K562 (cell line): Measurements from ENCODE around the gene CYP46A1. TPM values are rescaled to one million over a fixed set of nuclear protein-coding genes. Genes with fewer than 3 reads are reported as not detected.

Experiments used
- ATAC-seq: fragments of 200-7000 bp; cut with Tn5 transposase; 3 replicates; pipeline ENCODE4 v1.9.1; 2020; ENCODE audit warnings: moderate library complexity
- BruUV-seq: library from RNA; stranded (reverse); fragments of 400-500 nt; replicated peaks from 2 replicates; lab custom pipeline; 2021; lab: Mats Ljungman, UMichigan
- CTCF ChIA-PET: fragments of 300-600 bp; formaldehyde crosslinking; extraction: SDS; loops from one replicate; lab custom pipeline; 2021; ENCODE audit warnings: low intra/inter-chr PET ratio; lab: Yijun Ruan, JAX
- POLR2A ChIA-PET: fragments of 300-600, 350-650 bp; sonication (Branson Sonifier 250); formaldehyde crosslinking; extraction: SDS; loops from one replicate; lab custom pipeline; 2021; ENCODE audit warnings: antibody characterized with exemption, inconsistent platforms; lab: Yijun Ruan, JAX
- DNase-seq, 4 experiments: peaks; one replicate each; pipeline versions ENCODE4 v3.0.0 to v3.0.0-alpha.2; 2011 to 2018; ENCODE audit warnings: low spot score in 3 of 4, mixed read lengths in 3 of 4; ENCODE audit errors: extremely low read depth in 1 of 4
- FAIRE-seq: peaks from 2 replicates; lab custom pipeline; 2011; peaks lifted over from hg19 to GRCh38; lab: Jason Lieb, UNC
- H2AFZ ChIP-seq: 2 replicates; pipeline ENCODE4 v1.6.0; 2011; ENCODE audit warnings: low read depth, low read length, control low read depth, inconsistent platforms
- H3K27ac ChIP-seq: fragments of 200-600 bp; 3 replicates; pipeline ENCODE4 v1.8.0; 2011; ENCODE audit warnings: low read depth, mild to moderate bottlenecking, control low read depth, inconsistent platforms, low read length, moderate library complexity, mixed read lengths; ENCODE audit errors: extremely low read depth
- H3K27me3 ChIP-seq, 2 experiments: fragments of 300-600 bp in 1 of 2; 2 replicates in 1 of 2; 3 replicates in 1 of 2; pipeline versions ENCODE4 v1.6.0 to v1.8.0; 2011; ENCODE audit warnings: inconsistent platforms in 2 of 2, low read length in 2 of 2, mild to moderate bottlenecking in 1 of 2, mixed read lengths in 1 of 2, moderate library complexity in 1 of 2; ENCODE audit not compliant: control insufficient read depth in 2 of 2, insufficient read depth in 2 of 2
- H3K36me3 ChIP-seq: fragments of 300-600 bp; 3 replicates; pipeline ENCODE4 v1.8.0; 2011; ENCODE audit warnings: mild to moderate bottlenecking, low read length, inconsistent platforms; ENCODE audit not compliant: control insufficient read depth, insufficient read depth
- H3K4me1 ChIP-seq, 2 experiments: fragments of 200-600 bp in 1 of 2; replicated peaks in 1 of 2; 2 replicates in 1 of 2; 3 replicates in 1 of 2; pipeline versions ENCODE4 v1.5.1 to v1.8.0; 2011; ENCODE audit warnings: inconsistent platforms in 2 of 2, low read length in 2 of 2, mild to moderate bottlenecking in 1 of 2, mixed read lengths in 1 of 2, moderate library complexity in 1 of 2; ENCODE audit not compliant: control insufficient read depth in 2 of 2, insufficient read depth in 2 of 2
- H3K4me2 ChIP-seq: 2 replicates; pipeline ENCODE4 v1.6.1; 2011; ENCODE audit warnings: low read length, control low read depth, inconsistent platforms, mixed read lengths; ENCODE audit not compliant: insufficient read depth
- H3K4me3 ChIP-seq: fragments of 200-600 bp; sonication (generic), shearing (Covaris generic); 2 replicates; pipeline ENCODE4 v1.5.1; 2016; ENCODE audit warnings: control low read depth, inconsistent platforms
- H3K79me2 ChIP-seq: fragments of 200-600 bp; 3 replicates; pipeline ENCODE4 v1.8.0; 2011; ENCODE audit warnings: low read length, inconsistent platforms; ENCODE audit not compliant: control insufficient read depth, insufficient read depth
- H3K9ac ChIP-seq, 2 experiments: 2 replicates each; pipeline versions ENCODE4 v1.6.0 to v1.6.1; 2011; ENCODE audit warnings: low read depth in 2 of 2, low read length in 2 of 2, control low read depth in 1 of 2, inconsistent platforms in 1 of 2, mild to moderate bottlenecking in 1 of 2, mixed read lengths in 1 of 2; ENCODE audit not compliant: insufficient read depth in 1 of 2
- H3K9me1 ChIP-seq: one replicate; pipeline ENCODE4 v1.6.0; 2011; ENCODE audit warnings: inconsistent platforms, mild to moderate bottlenecking, low read length, moderate library complexity; ENCODE audit not compliant: control insufficient read depth, insufficient read depth
- H3K9me3 ChIP-seq: replicated peaks from 2 replicates; pipeline ENCODE4 v1.5.1; 2011; ENCODE audit warnings: low read depth, low read length, inconsistent platforms; ENCODE audit not compliant: control insufficient read depth, insufficient read depth
- H4K20me1 ChIP-seq: replicated peaks from 2 replicates; pipeline ENCODE4 v1.6.1; 2011; ENCODE audit warnings: low read length, inconsistent platforms, mixed read lengths; ENCODE audit not compliant: control insufficient read depth, insufficient read depth
- BRD9 ChIP-seq: fragments of 450-650 bp; IDR thresholded peaks from 2 replicates; pipeline ENCODE4 v1.6.1; 2018; ENCODE audit warnings: low read depth; ENCODE audit not compliant: partially characterized antibody
- CCAR2 ChIP-seq: fragments of 200-400 bp; formaldehyde crosslinking; IDR thresholded peaks from 2 replicates; pipeline ENCODE4 v1.6.1; 2017; ENCODE audit warnings: mild to moderate bottlenecking, low read depth, low read length
- GTF2A2 ChIP-seq: IDR thresholded peaks from 2 replicates; pipeline ENCODE4 v1.6.1; 2016; ENCODE audit warnings: mild to moderate bottlenecking, missing genetic modification characterization, missing compliant biosample characterization
- LCOR ChIP-seq: sonication (generic); formaldehyde crosslinking; IDR thresholded peaks from 2 replicates; pipeline ENCODE4 v1.8.0; 2022; ENCODE audit warnings: mild to moderate bottlenecking, missing genetic modification reagents
- NEUROD1 ChIP-seq: fragments of 150-350 bp; IDR thresholded peaks from 2 replicates; pipeline ENCODE4 v1.6.1; 2014; ENCODE audit warnings: borderline replicate concordance, low read length, low read depth; ENCODE audit not compliant: partially characterized antibody
- NR0B1 ChIP-seq: fragments of 450-650 bp; IDR thresholded peaks from one replicate; pipeline ENCODE4 v1.6.1; 2018; ENCODE audit warnings: mild to moderate bottlenecking, moderate library complexity; ENCODE audit not compliant: partially characterized antibody
- NR2C1 ChIP-seq, 2 experiments: fragments of 450-650 bp; IDR thresholded peaks; 2 replicates each; pipeline ENCODE4 v1.6.1; 2017; ENCODE audit warnings: mild to moderate bottlenecking in 2 of 2, antibody characterized with exemption in 1 of 2, inconsistent platforms in 1 of 2, missing compliant biosample characterization in 1 of 2, missing genetic modification characterization in 1 of 2
- POLR2B ChIP-seq: fragments of 450-650 bp; IDR thresholded peaks from 2 replicates; pipeline ENCODE4 v1.6.1; 2018; ENCODE audit warnings: low read depth; ENCODE audit not compliant: partially characterized antibody
- THRA ChIP-seq: fragments of 450-650 bp; IDR thresholded peaks from 2 replicates; pipeline ENCODE4 v1.6.1; 2017; ENCODE audit warnings: mild to moderate bottlenecking, moderate library complexity
- ZNF347 ChIP-seq: fragments of 450-650 bp; formaldehyde crosslinking; IDR thresholded peaks from 2 replicates; pipeline ENCODE4 v1.4.0; 2020; ENCODE audit warnings: low read depth, mild to moderate bottlenecking, moderate library complexity
- ZNF644 ChIP-seq: fragments of 200-800 bp; sonication (Bioruptor generic); IDR thresholded peaks from 2 replicates; pipeline ENCODE4 v1.6.1; 2016; ENCODE audit warnings: low read depth, missing genetic modification characterization, missing compliant biosample characterization
- ZNF75A ChIP-seq: fragments of 450-650 bp; formaldehyde crosslinking; IDR thresholded peaks from 2 replicates; pipeline ENCODE4 v1.4.0; 2020; ENCODE audit warnings: mild to moderate bottlenecking
- WGBS: fragments of 100-300 bp; shearing (Covaris generic); methylation state at CpG from one replicate; pipeline ENCODE4 v1.1.6; 2016; ENCODE audit warnings: low coverage, mixed read lengths; ENCODE audit not compliant: insufficient coverage; ENCODE audit errors: missing lambda C conversion rate; 5-methylcytosine and 5-hydroxymethylcytosine counted together
- in situ Hi-C: fragments of 300-500 bp; cut with MboI; formaldehyde crosslinking; loops from 4 replicates; pipeline ENCODE4 v1.15.0; 2018; ENCODE audit warnings: inconsistent platforms, mixed read lengths
- intact Hi-C: fragments of 100-400 bp; cut with micrococcal nuclease; formaldehyde crosslinking; loops from 2 replicates; pipeline ENCODE4 v1.14.2; 2022
- polyA plus RNA-seq, 8 experiments: library from polyadenylated mRNA; depleted of rRNA in 4 of 8; stranded (reverse) in 5 of 8; unstranded in 3 of 8; fragments of >200 nt; fragmentation: Nextera tagmentation in 2 of 8; fragmentation: Illumina TruSeq in 1 of 8; extraction: Ambion mirVana in 2 of 8; extraction: Trizol in 1 of 8; gene quantifications; 2 replicates each; pipeline versions ENCODE4 v1.2.1 to v1.2.3, GENCODE V29; 2011 to 2014; ENCODE audit warnings: inconsistent platforms in 1 of 8, missing spikeins in 1 of 8
- total RNA-seq, 7 experiments: library from RNA; depleted of rRNA in 6 of 7; stranded (reverse); fragments of >200 nt in 6 of 7; fragmentation: Illumina TruSeq in 2 of 7; extraction: Trizol in 2 of 7; gene quantifications; 2 replicates each; pipeline versions ENCODE4 v1.2.1 to v1.2.3, GENCODE V29; 2011 to 2021; ENCODE audit warnings: low replicate concordance in 1 of 7
- TF ChIP-seq, protein P1 (sequence below): fragments of 450-650 bp; IDR thresholded peaks from 2 replicates; pipeline ENCODE4 v1.6.1; 2016; ENCODE audit warnings: antibody characterized with exemption
- TF ChIP-seq, protein P2 (sequence below): fragments of 200-800 bp; sonication (Bioruptor generic); IDR thresholded peaks from 2 replicates; pipeline ENCODE4 v1.6.1; 2017; ENCODE audit warnings: missing genetic modification characterization, missing compliant biosample characterization
- TF ChIP-seq, protein P3 (sequence below): fragments of 250-450 bp; sonication (Bioruptor Pico); IDR thresholded peaks from 2 replicates; pipeline ENCODE4 v1.4.0; 2020

Gene CYP46A1
- total and polyA plus RNA-seq, 9 of the 15 experiments (the other 6 are each of a cell fraction or from before 2014, with no cell fraction given), result not detected

- ChIA-PET CTCF (no interaction called here), POLR2A (no interaction called here)
- no peak overlapping the region for H3K9ac ChIP-seq
- H3K27ac ChIP-seq, result no peak overlapping the region
- no peak for TF ChIP-seq GTF2A2 (tag)
- no peak for TF ChIP-seq NR0B1
- TF ChIP-seq, protein P1, sequence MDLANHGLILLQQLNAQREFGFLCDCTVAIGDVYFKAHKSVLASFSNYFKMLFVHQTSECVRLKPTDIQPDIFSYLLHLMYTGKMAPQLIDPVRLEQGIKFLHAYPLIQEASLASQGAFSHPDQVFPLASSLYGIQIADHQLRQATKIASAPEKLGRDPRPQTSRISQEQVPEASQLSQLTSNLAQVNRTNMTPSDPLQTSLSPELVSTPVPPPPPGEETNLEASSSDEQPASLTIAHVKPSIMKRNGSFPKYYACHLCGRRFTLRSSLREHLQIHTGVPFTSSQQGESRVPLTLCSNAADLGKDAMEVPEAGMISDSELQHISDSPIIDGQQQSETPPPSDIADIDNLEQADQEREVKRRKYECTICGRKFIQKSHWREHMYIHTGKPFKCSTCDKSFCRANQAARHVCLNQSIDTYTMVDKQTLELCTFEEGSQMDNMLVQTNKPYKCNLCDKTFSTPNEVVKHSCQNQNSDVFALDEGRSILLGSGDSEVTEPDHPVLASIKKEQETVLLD, result no peak
- no peak for TF ChIP-seq NEUROD1
- TF ChIP-seq, protein P2, sequence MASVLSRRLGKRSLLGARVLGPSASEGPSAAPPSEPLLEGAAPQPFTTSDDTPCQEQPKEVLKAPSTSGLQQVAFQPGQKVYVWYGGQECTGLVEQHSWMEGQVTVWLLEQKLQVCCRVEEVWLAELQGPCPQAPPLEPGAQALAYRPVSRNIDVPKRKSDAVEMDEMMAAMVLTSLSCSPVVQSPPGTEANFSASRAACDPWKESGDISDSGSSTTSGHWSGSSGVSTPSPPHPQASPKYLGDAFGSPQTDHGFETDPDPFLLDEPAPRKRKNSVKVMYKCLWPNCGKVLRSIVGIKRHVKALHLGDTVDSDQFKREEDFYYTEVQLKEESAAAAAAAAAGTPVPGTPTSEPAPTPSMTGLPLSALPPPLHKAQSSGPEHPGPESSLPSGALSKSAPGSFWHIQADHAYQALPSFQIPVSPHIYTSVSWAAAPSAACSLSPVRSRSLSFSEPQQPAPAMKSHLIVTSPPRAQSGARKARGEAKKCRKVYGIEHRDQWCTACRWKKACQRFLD (CRISPR knock-in tag), result no peak
- TF ChIP-seq CCAR2, result no peak
- no peak for TF ChIP-seq LCOR (CRISPR knock-in tag)
- no peak for TF ChIP-seq POLR2B
- no peak for TF ChIP-seq ZNF347
- TF ChIP-seq ZNF75A, result no peak
- TF ChIP-seq NR2C1 (IDR thresholded peaks at IDR 0.05), result no peak
- no peak for TF ChIP-seq NR2C1 (tag; IDR thresholded peaks at IDR 0.05)
- no peak for TF ChIP-seq ZNF644 (tag)
- TF ChIP-seq, protein P3, sequence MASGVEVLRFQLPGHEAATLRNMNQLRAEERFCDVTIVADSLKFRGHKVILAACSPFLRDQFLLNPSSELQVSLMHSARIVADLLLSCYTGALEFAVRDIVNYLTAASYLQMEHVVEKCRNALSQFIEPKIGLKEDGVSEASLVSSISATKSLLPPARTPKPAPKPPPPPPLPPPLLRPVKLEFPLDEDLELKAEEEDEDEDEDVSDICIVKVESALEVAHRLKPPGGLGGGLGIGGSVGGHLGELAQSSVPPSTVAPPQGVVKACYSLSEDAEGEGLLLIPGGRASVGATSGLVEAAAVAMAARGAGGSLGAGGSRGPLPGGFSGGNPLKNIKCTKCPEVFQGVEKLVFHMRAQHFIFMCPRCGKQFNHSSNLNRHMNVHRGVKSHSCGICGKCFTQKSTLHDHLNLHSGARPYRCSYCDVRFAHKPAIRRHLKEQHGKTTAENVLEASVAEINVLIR, result no peak
- no peak for TF ChIP-seq THRA
- no peak for TF ChIP-seq BRD9
- H3K27me3 ChIP-seq, result peaks cover 4 to 49% of the 10 kb centered on the region in 2 experiments; a peak in 4 of 5 replicates
- no peak overlapping the region; the same call in 1 of the 2 replicates for H2AFZ ChIP-seq
- H3K4me2 ChIP-seq, result no peak overlapping the region
- 51% methylated on average over 3 of the region's 8 CpGs for WGBS
- ATAC-seq (no peak), DNase-seq (no peak), FAIRE-seq (no peak)
- H3K4me1 ChIP-seq, result peaks cover 0 to 8% of the 10 kb centered on the region in 2 experiments; a peak in 3 of 5 replicates
- no peaks in the 10 kb centered on the region for H3K36me3 ChIP-seq
- no peaks in the 10 kb centered on the region; the same call in 1 of the 2 replicates for H3K9me3 ChIP-seq
- in situ Hi-C loops (no loop called here), intact Hi-C loops (no loop called here)
- H4K20me1 ChIP-seq, result no peaks in the 10 kb centered on the region
- BruUV-seq, result no TSS peak
- H3K4me3 ChIP-seq, result no peak overlapping the region
- no peaks in the 10 kb centered on the region for H3K79me2 ChIP-seq
- no peaks in the 10 kb centered on the region for H3K9me1 ChIP-seq
Observed at GRCh38 chr14:99673305-99674063, 10.6 kb upstream of the CYP46A1 start.
